Transverse colon (tissue), 4 donors: Measurements from ENCODE around the gene SLC13A4. TPM values are rescaled to one million over a fixed set of nuclear protein-coding genes. Genes with fewer than 3 reads are reported as not detected.

Experiments
- DNase-seq: peaks from one replicate; pipeline ENCODE4 v3.0.0-alpha.2; 2019
- H3K27ac ChIP-seq, 4 donors: fragments of 200-600 bp; sonication (generic); 2 replicates each; pipeline ENCODE4 v1.5.1; 2016 to 2018; ENCODE audit warnings: inconsistent platforms in 4 of 4
- H3K27me3 ChIP-seq: fragments of 200-600 bp; sonication (generic); 2 replicates; pipeline ENCODE4 v1.5.1; 2017; ENCODE audit warnings: inconsistent platforms
- H3K36me3 ChIP-seq, 4 donors: fragments of 200-600 bp; sonication (generic); 2 replicates each; pipeline ENCODE4 v1.5.1; 2017 to 2019; ENCODE audit warnings: inconsistent platforms in 4 of 4
- H3K4me1 ChIP-seq, 4 donors: fragments of 200-600 bp; sonication (generic); 2 replicates each; pipeline ENCODE4 v1.5.1; 2017 to 2020; ENCODE audit warnings: inconsistent platforms in 4 of 4
- H3K4me3 ChIP-seq, 4 donors: fragments of 200-600 bp; sonication (generic); 1 replicate in 1 of 4; 2 replicates in 3 of 4; pipeline versions ENCODE4 v1.5.1 to v1.6.1; 2017 to 2019; ENCODE audit warnings: inconsistent platforms in 4 of 4
- H3K9me3 ChIP-seq, 2 donors: fragments of 200-600 bp; sonication (generic); 2 replicates each; pipeline ENCODE4 v1.5.1; 2017 to 2019; ENCODE audit warnings: inconsistent platforms in 2 of 2
- EP300 ChIP-seq: sonication (generic); formaldehyde crosslinking; IDR thresholded peaks from one replicate; pipeline ENCODE4 v1.6.1; 2017; ENCODE audit warnings: antibody characterized with exemption, low read depth
- POLR2A ChIP-seq: fragments of 450-650 bp; IDR thresholded peaks from one replicate; pipeline ENCODE4 v1.6.1; 2016; ENCODE audit warnings: antibody characterized with exemption, mild to moderate bottlenecking, moderate library complexity
- POLR2AphosphoS5 ChIP-seq, 3 donors: sonication (generic); formaldehyde crosslinking; IDR thresholded peaks; one replicate each; pipeline ENCODE4 v1.6.1; 2016; ENCODE audit warnings: antibody characterized with exemption in 3 of 3
- WGBS, 2 donors: methylation state at CpG; one replicate each; pipeline ENCODE4 v1.1.5; 2018; ENCODE audit warnings: low coverage in 1 of 2; 5-methylcytosine and 5-hydroxymethylcytosine counted together
- in situ Hi-C, 4 donors: fragments of 200-750 bp; cut with MboI; loops; one replicate each; pipeline versions ENCODE4 v1.15.0 to v1.15.1; 2017; ENCODE audit warnings: low sequenced_read_pairs in 3 of 4, low pct_ligation_motif_present in 1 of 4, low pct_unique_long_range_greater_than_20kb in 1 of 4
- intact Hi-C: fragments of 100-400 bp; cut with DNase I; formaldehyde crosslinking; loops from one replicate; pipeline ENCODE4 v1.15.1; 2023; ENCODE audit warnings: low total_unique reads
- total RNA-seq, 4 donors: library from RNA; depleted of rRNA; stranded (reverse); fragments of >200 nt; gene quantifications; one replicate each; pipeline ENCODE4 v1.1.0, GENCODE V29; 2016
- TF ChIP-seq, protein P1 (sequence below), 5 experiments: fragments of 200-600 bp in 3 of 5; fragments of 450-650 bp in 2 of 5; sonication (generic) in 3 of 5; IDR thresholded peaks; 1 replicate in 2 of 5; 2 replicates in 3 of 5; pipeline ENCODE4 v1.5.1; 2016 to 2017; ENCODE audit warnings: antibody characterized with exemption in 5 of 5, inconsistent platforms in 3 of 5, mild to moderate bottlenecking in 2 of 5, moderate library complexity in 1 of 5

Gene SLC13A4
- total RNA-seq, 4 donors from 2014 or later, result 3.0 to 15.3 TPM; not detected in 2

GRCh38 chr7:135706038-135706742 is 21.8 kb downstream of the SLC13A4 start:
- WGBS, 2 donors, result 89% methylated on average over 20 of the region's 20 CpGs; no CpG with 5 or more reads in 1 of the 2 donors

GRCh38 chr7:135704698-135705097 is 23.3 kb downstream of the SLC13A4 start:
- DNase-seq, result no peak
- Histone ChIP-seq H3K36me3 (no peaks in the 10 kb centered on the region), H3K27ac (no peak overlapping the region), H3K9me3 (no peaks in the 10 kb centered on the region), H3K4me1 (no peaks in the 10 kb centered on the region), H3K4me3 (no peak overlapping the region), H3K27me3 (no peaks in the 10 kb centered on the region)
- TF ChIP-seq, protein P1, sequence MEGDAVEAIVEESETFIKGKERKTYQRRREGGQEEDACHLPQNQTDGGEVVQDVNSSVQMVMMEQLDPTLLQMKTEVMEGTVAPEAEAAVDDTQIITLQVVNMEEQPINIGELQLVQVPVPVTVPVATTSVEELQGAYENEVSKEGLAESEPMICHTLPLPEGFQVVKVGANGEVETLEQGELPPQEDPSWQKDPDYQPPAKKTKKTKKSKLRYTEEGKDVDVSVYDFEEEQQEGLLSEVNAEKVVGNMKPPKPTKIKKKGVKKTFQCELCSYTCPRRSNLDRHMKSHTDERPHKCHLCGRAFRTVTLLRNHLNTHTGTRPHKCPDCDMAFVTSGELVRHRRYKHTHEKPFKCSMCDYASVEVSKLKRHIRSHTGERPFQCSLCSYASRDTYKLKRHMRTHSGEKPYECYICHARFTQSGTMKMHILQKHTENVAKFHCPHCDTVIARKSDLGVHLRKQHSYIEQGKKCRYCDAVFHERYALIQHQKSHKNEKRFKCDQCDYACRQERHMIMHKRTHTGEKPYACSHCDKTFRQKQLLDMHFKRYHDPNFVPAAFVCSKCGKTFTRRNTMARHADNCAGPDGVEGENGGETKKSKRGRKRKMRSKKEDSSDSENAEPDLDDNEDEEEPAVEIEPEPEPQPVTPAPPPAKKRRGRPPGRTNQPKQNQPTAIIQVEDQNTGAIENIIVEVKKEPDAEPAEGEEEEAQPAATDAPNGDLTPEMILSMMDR (IDR thresholded peaks at IDR 0.05), result no peak
- TF ChIP-seq POLR2A (no peak), POLR2AphosphoS5 (IDR thresholded peaks at IDR 0.05) (no peak), EP300 (no peak)
- WGBS, 2 donors, result 72 to 76% methylated on average over 5 of the region's 5 CpGs
- intact Hi-C loops (no loop called here), in situ Hi-C loops (no loop called here)

More at GRCh38 chr7:135706038-135706742, 21.8 kb downstream of the SLC13A4 start:
- TF ChIP-seq POLR2A, result no peak
- TF ChIP-seq, protein P1 (IDR thresholded peaks at IDR 0.05), result no peak
- TF ChIP-seq POLR2AphosphoS5 (IDR thresholded peaks at IDR 0.05), result no peak
- no peak for TF ChIP-seq EP300
- Histone ChIP-seq H3K27me3 (no peaks in the 10 kb centered on the region), H3K4me1 (no peaks in the 10 kb centered on the region), H3K36me3 (no peaks in the 10 kb centered on the region), H3K27ac (no peak overlapping the region), H3K4me3 (no peak overlapping the region), H3K9me3 (no peaks in the 10 kb centered on the region)
- in situ Hi-C loops, result no loop called here
- DNase-seq, result no peak
- intact Hi-C loops, result no loop called here

GRCh38 chr7:135704074-135704473 is 23.9 kb downstream of the SLC13A4 start:
- TF ChIP-seq EP300, result no peak
- no peak for TF ChIP-seq POLR2AphosphoS5 (IDR thresholded peaks at IDR 0.05)
- TF ChIP-seq, protein P1 (IDR thresholded peaks at IDR 0.05), result no peak
- no peak for TF ChIP-seq POLR2A
- H3K4me1 ChIP-seq, result no peaks in the 10 kb centered on the region
- in situ Hi-C loops (no loop called here), intact Hi-C loops (no loop called here)
- no peak overlapping the region for H3K27ac ChIP-seq
- no peaks in the 10 kb centered on the region for H3K27me3 ChIP-seq
- no peak for DNase-seq
- no peaks in the 10 kb centered on the region for H3K36me3 ChIP-seq
- 68% methylated on average over 2 of the region's 2 CpGs; no CpG with 5 or more reads in 1 of the 2 donors for WGBS, 2 donors
- no peak overlapping the region for H3K4me3 ChIP-seq
- H3K9me3 ChIP-seq, result no peaks in the 10 kb centered on the region

GRCh38 chr7:135697276-135698049 is 30.5 kb downstream of the SLC13A4 start:
- in situ Hi-C loops, result no loop called here

More at GRCh38 chr7:135697276-135698049, 30.5 kb downstream of the SLC13A4 start:
- no peak for TF ChIP-seq POLR2A
- TF ChIP-seq, protein P1 (IDR thresholded peaks at IDR 0.05), result no peak
- TF ChIP-seq POLR2AphosphoS5 (IDR thresholded peaks at IDR 0.05), result no peak
- TF ChIP-seq EP300, result no peak
- Histone ChIP-seq H3K4me1 (no peaks in the 10 kb centered on the region), H3K9me3 (no peaks in the 10 kb centered on the region), H3K4me3 (no peak overlapping the region), H3K27me3 (no peaks in the 10 kb centered on the region), H3K27ac (no peak overlapping the region), H3K36me3 (no peaks in the 10 kb centered on the region)
- no peak for DNase-seq
- WGBS, 2 donors, result 68 to 77% methylated on average over 6 to 8 of the region's 8 CpGs
- intact Hi-C loops, result no loop called here
